ENCODE data around the gene FARP1.

FARP1 gene

DNA sequence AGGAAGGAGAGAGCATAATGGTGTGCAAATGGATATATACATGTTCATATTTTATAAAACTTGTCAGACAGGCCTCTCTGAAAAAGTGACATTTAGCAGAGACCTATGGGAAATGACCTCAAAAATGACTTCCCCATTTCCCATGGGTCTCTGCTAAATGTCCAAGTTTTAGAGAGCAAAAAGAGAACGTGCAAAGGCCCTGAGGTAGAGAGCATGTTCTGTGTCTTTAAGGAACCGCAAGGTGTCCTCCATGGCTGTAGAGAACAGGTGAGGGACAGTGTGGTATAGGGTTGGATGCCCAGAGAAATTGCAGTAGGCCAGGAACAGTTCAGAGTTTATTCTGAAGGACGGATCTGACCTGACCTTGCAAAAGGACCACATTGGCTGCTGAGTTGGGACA lies 147.4 kb downstream of the FARP1 start:
- TF ChIP-seq, protein P1, sequence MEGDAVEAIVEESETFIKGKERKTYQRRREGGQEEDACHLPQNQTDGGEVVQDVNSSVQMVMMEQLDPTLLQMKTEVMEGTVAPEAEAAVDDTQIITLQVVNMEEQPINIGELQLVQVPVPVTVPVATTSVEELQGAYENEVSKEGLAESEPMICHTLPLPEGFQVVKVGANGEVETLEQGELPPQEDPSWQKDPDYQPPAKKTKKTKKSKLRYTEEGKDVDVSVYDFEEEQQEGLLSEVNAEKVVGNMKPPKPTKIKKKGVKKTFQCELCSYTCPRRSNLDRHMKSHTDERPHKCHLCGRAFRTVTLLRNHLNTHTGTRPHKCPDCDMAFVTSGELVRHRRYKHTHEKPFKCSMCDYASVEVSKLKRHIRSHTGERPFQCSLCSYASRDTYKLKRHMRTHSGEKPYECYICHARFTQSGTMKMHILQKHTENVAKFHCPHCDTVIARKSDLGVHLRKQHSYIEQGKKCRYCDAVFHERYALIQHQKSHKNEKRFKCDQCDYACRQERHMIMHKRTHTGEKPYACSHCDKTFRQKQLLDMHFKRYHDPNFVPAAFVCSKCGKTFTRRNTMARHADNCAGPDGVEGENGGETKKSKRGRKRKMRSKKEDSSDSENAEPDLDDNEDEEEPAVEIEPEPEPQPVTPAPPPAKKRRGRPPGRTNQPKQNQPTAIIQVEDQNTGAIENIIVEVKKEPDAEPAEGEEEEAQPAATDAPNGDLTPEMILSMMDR (IDR thresholded peaks at IDR 0.05; ENCODE audit: low read length, missing control alignments), result no peak
- H3K4me3 ChIP-seq (replicated peaks; ENCODE audit: low read depth, low read length), result no peak overlapping the region
- no peak for DNase-seq (ENCODE audit: low read depth)

DNA sequence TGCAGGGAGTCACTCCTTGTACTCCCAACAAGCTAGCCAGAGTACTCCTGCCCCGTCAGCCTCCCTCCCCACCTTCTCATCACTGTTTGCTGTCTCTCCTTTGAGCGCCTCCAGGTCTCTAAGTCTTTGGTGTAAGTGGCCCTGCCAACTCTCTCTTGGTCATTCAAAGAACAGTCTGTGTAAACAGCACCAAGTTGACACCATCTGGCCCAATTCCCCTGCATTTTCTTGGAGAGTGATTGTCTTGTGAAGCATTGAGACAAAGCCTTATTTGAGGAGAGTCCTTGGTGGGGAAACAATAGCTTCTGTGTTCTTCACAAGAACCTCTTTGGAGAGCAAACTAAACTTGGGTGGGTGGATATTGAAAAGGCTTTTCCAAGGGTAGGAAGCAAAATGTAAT lies 148.8 kb downstream of the FARP1 start:
- no peak overlapping the region for H3K4me3 ChIP-seq (replicated peaks; ENCODE audit: low read depth, low read length)
- no peak for DNase-seq (ENCODE audit: low read depth)
- TF ChIP-seq, protein P1 (IDR thresholded peaks at IDR 0.05; ENCODE audit: low read length, missing control alignments), result no peak

DNA sequence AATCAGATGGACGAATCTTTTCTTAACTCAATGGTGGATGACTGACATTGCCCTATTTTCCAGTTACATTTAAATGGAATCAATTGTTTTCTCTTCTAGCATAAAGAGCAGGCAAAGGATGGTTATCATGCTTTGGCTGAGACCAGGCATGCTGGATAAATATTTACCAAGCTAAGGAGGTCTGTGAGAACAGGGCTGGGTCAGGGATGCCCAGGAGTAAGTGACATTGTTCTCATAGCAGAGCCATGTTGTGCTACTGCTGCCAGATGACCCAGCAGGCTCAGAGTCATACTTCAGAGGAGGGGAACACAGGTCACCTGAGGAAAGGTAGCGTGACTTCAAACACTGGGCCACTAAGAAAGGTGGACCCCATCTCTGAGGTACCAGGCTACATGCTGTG lies 150.2 kb downstream of the FARP1 start:
- no peak for DNase-seq (ENCODE audit: low read depth)
- H3K4me3 ChIP-seq (replicated peaks; ENCODE audit: low read depth, low read length), result no peak overlapping the region
- TF ChIP-seq, protein P1 (IDR thresholded peaks at IDR 0.05; ENCODE audit: low read length, missing control alignments), result no peak

DNA sequence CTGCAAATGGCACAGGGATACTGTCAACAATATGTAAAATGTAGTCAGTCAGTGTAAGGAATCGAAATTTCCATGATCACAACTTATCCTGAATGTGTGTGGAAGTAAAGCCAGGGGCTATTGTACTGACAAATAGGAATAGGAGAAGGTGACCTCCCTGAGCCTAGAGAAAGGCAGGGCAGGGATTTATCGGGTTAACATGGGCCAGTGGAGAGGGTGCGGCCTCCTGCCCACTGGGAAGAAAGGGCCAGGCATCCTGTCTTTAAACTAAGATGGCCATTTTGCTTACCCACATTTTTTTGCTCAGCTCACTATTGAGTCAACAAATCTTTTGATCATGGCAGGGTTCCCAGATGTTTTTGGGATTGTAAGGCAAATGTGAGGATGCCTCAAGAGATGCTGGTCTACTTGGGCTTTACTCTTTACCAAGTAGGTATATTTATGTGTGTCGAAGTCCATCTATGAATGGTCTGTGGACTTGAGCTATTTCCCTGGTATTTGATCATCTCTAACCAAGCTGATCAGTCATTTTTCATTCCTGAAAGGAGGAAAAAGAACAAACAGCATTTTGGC lies 150.8 kb downstream of the FARP1 start:
- TF ChIP-seq, protein P1 (IDR thresholded peaks at IDR 0.05; ENCODE audit: low read length, missing control alignments), result no peak
- no peak overlapping the region for H3K4me3 ChIP-seq (replicated peaks; ENCODE audit: low read depth, low read length)
- no peak for DNase-seq (ENCODE audit: low read depth)

DNA sequence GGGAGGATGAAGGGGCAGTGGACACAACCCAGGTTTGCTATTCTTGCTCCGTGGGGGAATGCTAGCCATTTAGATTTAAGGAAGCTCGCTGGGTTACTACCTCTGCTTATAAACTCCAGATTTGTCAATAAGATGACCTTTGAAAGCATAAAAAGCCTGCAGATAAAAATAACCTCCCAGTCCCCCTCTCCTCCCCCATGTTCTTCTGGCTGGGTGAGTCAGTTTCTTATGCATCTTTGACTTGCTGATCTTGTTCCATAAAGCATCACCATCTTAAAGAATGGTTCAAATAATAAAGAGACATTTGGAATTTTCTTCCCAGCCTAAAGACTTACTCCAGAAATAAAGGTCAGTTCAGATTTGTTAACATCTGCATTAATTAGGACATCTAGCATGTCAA lies 152.5 kb downstream of the FARP1 start:
- DNase-seq (ENCODE audit: low read depth), result no peak
- H3K4me3 ChIP-seq (replicated peaks; ENCODE audit: low read depth, low read length), result no peak overlapping the region
- TF ChIP-seq, protein P1 (IDR thresholded peaks at IDR 0.05; ENCODE audit: low read length, missing control alignments), result no peak

DNA sequence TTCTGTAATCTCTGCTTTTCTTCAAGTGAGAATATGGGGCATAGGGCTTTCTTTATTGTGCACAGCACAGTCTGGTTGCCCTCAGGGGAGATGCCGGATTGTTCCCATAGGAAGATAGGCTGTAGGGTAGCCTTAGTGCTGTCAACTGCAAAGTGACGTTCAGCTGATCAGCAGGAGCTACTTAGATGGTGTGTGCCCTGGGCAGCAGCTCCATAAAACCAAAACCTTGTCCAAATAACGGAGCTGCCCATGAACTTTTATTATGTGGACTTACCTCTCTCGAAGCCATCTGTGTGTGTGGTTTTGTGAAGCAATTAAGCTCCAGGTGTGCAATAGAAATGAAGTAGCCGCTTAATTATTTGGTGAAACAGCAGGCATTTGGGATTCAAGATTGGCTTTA lies 154.2 kb downstream of the FARP1 start:
- no peak overlapping the region for H3K4me3 ChIP-seq (replicated peaks; ENCODE audit: low read depth, low read length)

DNA sequence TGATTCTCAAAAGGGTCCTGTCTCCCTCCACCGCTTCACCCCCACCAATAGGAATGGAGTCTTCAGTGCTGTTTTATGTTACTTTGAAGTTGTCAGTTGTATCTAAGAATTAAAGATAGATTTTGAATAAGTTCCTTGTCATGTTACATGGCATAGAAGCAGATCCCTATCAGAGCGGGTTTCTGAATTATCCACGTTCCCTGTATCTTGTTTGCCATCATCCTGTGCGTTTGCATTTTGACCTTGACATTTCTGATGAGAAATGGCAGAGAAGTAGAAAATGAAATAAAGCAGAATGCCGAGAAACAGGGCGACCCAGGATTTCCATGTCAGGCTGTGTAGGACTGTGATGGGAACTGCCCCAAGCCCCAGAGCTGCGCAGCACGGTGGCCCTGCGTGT lies 154.9 kb downstream of the FARP1 start:
- TF ChIP-seq, protein P1 (IDR thresholded peaks at IDR 0.05; ENCODE audit: low read length, missing control alignments), result no peak
- DNase-seq (ENCODE audit: low read depth), result no peak
- no peak overlapping the region for H3K4me3 ChIP-seq (replicated peaks; ENCODE audit: low read depth, low read length)

More for the DNA sequence above, 154.2 kb downstream of the FARP1 start:
- TF ChIP-seq, protein P1 (IDR thresholded peaks at IDR 0.05; ENCODE audit: low read length, missing control alignments), result no peak
- no peak for DNase-seq (ENCODE audit: low read depth)
